T-helper 2 cell treated with Interferon-gamma antibody and Interleukin-4, amounts not matched to agents 100 ng/mL and 5 ng/mL, for 36 hours (primary cell): ENCODE measurements around the gene ARID1A. TPM values are rescaled to one million over a fixed set of nuclear protein-coding genes. Genes with fewer than 3 reads are reported as not detected.
"Not testable (repeated sequence)": the region's sequence is repeated elsewhere in the genome, so short reads cannot be mapped to it uniquely, and the experiment has no call there.

Source experiments
- intact Hi-C: fragments of 100-400 bp; cut with micrococcal nuclease; formaldehyde crosslinking; loops from one replicate; pipeline ENCODE4 v1.15.1; 2023
- total RNA-seq: library from RNA; stranded (reverse); gene quantifications from 2 replicates; pipeline ENCODE4 v1.2.3, GENCODE V29; 2022

Gene ARID1A
- total RNA-seq, 1 donor from 2014 or later: 138 TPM

DNA sequence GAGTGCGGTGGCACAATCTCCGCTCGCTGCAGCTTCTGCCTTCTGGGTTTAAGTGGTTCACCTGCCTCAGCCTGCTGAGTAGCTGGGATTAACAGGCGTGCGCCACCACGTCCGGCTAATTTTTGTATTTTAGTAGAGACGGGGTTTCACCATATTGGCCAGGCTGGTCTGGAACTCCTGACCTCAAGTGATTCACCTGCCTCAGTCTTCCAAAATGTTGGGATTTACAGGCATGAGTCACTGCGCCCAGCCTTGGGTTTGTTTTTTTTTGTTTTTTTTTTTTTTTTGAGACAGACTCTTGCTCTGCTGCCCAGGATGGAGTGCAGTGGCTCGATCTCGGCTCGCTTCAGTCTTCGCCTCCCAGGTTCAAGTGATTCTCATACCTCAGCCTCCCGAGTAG lies 30.1 kb downstream of the ARID1A start:
- intact Hi-C loops: not testable (repeated sequence)

DNA sequence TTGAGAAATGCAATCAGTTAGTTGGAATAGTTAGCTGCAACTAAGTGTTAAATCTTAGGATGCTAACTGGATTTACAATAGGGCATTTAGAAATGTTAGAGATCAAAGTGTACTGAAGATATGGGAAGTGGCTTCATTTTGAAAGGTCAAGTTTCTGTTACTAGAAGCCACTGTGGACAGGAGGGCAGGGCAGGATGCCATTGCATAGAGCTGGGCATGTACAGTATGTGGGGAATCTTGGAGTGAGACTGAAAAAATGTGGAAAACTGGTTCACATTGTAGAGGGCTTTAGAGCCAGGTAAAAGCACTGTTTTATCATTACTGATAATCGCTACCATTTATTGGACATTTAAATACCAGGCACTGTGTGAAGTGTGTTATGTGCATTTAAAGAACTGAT lies 31.0 kb downstream of the ARID1A start:
- intact Hi-C loops: no loop called here

DNA sequence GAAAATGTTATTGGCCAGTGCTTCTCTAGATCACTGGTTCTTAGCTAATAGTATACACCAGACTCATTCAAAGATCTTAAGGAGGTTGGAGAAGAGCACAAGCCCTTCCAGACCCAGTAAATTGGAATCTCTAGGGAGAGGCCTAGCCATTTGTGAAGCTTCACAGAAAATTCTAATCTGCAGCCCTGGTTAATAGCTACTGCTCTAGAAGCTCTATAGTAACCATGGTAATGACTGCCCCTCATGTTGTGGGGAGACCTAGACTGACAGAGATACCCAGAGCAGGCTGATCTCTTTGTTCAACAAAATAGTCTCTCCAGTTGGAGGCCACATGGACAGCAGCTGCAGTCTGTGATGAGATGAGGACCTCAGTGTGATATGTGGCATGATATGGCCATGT lies 31.7 kb downstream of the ARID1A start:
- intact Hi-C loops: no loop called here

DNA sequence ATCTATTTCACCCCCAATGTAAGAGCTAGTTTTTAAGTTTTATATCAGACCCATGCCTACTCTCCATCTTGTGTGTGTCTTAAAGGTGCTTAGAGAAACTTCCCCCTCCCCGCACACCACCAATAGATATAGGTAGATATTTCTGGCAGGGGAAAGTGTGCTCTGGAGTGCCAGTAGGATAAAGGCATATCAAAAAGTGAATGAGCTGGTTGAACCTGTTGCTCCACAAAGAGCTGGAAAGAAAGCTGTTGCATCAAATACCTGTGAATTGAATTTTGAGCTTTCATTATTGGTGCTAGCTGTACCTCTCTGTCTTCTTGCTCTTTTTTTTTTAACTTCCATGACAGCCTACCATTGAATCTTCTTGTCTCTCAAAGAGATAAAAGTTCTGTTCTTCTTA lies 32.8 kb downstream of the ARID1A start:
- intact Hi-C loops: no loop called here

DNA sequence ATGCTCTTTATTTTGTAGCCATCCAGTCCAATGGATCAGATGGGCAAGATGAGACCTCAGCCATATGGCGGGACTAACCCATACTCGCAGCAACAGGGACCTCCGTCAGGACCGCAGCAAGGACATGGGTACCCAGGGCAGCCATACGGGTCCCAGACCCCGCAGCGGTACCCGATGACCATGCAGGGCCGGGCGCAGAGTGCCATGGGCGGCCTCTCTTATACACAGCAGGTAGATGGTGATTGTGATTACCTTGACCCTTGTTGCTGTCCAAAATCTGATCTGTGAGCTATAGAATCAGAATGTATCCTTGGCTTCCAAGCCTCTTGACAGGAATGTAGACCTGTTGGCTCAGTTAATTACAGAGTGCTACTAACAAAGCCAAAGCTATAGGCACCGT lies 33.8 kb downstream of the ARID1A start:
- intact Hi-C loops: no loop called here

DNA sequence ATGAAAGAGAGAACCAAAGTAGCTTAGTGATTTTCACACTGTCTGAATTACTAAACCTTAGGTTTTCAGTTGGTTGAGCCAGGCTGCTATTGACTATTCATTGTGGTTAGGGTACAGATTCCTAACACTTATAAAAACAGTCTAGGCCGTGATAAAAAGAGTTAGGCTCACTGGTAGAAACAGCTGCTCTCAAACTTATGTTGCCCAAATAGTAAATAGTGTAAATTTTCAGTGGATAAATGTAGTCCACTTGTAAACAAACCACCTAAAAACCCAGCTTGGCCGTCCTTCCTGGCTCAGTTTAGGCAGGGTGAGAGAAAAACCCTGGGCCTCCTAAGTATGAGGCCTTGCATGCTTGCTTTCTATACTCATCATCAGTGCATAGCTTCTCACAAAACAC lies 34.9 kb downstream of the ARID1A start:
- intact Hi-C loops: no loop called here

DNA sequence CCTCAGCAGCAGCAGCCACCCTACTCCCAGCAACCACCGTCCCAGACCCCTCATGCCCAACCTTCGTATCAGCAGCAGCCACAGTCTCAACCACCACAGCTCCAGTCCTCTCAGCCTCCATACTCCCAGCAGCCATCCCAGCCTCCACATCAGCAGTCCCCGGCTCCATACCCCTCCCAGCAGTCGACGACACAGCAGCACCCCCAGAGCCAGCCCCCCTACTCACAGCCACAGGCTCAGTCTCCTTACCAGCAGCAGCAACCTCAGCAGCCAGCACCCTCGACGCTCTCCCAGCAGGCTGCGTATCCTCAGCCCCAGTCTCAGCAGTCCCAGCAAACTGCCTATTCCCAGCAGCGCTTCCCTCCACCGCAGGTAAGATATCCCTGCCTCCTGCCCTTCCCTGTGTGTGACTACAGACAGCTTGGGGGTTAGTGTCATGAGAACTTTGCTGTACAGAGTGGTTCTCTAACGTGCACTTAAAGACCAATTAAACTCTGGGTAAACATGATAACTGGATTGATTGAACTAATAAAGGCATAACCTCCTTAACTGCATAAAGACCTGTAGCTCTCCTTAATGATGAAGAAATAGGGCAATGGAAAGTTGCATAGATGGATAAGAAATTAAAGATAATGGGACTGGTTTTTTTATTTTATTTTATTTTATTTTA lies 35.6 kb downstream of the ARID1A start:
- intact Hi-C loops: no loop called here

DNA sequence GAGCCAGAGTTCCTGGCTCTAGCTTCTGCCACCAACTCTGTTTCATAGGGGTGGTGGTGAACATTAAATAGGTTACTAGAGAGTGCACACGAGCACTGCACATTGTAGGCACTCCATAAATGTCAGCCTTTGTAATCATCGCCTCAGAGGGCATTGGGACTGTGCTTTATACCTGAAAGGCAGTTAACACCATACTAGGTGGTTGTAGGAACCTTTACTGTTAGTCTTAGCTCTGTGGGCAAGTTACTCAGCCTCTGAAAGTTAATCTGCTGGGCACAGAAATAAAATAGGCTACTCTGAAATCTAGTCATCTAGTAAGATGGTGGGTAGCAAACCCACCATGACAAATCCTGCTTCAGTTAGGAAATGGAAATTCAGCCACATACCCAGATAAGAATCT lies 37.6 kb downstream of the ARID1A start:
- intact Hi-C loops: no loop called here

DNA sequence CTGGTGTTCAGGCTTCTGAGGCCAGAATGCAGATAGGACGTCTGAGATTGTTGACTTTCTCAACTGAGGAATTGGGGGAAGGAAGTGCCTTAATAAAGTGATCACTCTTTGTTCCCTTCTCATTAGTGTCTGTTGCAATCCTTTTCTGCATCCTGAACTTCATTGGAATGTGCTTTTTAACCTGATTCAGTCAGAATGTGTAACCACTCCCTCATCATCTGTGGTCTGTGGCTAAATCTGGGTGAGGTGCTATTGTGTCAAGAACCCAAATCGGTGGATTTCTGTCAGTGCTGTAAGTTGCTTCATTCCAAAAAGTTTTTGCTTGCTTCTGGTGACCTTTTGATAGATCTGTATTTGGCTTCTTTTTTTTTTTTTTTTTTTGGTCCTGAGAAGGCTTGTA lies 38.2 kb downstream of the ARID1A start:
- intact Hi-C loops: no loop called here

DNA sequence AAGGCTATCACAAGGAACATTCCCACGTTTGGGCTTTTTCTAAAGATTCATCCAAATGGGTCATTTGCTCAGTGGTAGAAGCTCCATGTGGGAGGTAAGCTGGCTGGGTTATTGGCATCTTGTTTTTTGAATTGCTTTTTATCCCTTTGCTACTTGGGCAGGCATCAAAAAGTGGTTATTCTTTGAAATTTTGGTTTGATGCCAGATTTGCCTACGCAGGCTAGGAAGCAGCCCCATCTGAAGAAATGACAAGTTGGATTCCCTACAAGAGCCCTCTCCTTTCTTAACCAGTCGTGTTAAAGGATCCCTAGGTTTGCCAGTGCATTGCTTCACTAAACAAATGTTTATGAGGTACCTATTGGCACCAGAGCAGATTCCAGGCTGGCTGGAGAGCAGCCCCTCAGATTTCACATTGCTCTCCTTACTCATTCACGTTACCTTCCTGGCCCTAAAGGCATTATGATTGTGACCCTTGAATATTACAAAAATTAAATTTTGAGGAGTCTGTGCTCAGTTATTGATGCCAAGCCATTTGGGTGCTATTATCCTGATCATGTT lies 38.8 kb downstream of the ARID1A start:
- intact Hi-C loops: no loop called here

DNA sequence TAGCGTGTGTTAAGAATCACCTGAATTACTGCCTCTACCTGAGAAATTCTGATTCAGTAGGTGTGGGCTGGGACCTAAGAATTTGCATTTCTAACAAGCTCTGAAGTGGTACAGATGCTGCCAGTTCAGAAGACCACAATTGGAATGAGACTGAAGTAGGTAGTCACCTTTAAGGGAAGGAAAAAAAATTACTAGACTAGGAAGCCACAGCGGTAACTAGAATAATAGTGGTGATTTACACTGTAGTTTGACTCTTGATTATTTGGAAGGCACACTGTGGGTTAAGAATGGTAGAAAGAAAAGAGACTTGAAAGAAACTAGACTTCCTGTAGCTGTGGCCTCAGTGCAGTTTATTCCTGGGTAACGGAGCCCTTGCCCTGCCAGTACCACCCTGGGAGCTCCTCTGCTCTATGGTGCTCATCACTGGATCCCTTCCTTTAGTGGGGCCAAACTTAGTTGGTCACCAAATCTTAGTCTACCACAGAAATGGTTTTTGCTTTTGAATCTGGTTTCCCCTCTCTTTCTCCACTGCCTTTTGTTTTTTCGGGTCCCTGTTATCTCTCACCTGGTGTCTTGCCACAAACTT lies 43.6 kb downstream of the ARID1A start:
- intact Hi-C loops: no loop called here

DNA sequence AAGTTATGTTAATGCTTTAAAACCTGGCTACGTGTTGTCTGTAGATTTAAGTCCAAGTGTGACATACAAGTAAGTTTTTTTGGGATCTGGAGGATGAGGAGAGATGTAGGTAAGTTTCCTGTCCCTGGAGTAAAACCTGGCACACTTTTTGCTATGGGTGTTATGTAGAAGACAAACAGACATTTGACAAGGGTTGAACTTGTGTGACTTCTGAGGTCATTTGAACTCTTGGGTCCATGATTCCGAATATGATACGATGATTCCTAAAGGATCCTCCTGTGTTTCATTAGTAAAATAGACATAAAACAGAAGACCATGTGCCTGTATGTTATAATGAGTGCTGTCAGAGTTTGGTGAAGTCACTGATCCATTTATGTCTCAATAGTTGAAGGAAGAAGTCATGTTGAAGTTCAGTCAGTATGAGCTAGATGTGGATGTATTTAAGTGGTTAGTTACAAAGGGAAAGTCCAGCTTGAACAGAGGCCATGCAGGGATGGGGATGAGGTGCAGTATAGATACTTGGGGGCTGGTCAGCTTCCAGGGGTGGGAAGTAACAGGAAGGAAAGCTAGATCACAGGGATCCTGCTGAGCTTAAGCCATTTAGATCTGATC lies 44.3 kb downstream of the ARID1A start:
- intact Hi-C loops: no loop called here

DNA sequence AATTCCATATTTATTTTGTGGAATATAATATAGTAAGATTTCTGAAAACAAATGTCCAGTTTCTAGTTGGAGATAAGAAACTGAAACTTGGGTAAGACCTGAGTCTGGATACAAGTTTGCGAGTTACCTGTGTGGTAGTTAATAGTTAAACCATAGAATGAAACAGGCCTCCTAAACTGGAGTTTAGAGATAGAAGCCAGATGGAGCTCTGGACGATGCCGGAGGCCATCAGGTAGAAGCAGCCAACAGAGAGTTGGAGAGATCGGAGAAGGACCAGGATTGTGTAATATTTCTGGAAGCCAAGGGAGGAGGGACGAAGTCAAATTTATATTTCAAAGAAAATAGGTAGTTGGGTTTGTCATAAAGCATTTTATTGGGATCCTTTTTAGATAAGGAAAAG lies 45.1 kb downstream of the ARID1A start:
- intact Hi-C loops: no loop called here

DNA sequence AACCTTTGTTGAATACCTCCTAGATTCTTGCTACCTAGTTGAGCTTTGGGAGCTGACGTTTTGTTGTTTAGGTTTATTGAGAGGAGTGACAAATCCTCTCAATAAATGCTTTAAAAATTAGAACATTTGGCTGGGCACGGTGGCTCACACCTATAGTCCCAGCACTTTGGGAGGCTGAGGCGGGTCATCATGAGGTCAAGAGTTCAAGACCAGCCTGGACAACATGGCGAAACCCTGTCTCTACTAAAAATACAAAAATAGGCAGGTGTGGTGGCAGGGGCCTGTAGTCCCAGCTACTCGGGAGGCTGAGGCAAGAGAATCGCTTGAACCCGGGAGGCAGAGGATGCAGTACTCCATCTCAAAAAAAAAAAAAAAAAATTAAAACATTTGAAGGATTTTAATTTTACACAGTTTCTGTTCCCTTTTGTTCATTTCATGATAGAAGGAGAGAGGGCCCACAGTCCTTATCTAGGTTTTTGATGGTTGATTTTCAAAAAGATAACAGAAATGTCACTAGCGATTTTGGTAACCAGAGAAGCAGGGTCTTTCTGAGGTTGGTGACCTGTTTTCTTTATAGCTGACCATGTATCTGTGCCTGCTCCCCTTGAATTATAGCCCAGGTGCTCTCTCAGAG lies 47.7 kb downstream of the ARID1A start:
- intact Hi-C loops: loop anchor here (1.0 to 2.0 kb wide), 6 partner anchors 21 to 243 kb away; no protein-coding TSS in a partner anchor

DNA sequence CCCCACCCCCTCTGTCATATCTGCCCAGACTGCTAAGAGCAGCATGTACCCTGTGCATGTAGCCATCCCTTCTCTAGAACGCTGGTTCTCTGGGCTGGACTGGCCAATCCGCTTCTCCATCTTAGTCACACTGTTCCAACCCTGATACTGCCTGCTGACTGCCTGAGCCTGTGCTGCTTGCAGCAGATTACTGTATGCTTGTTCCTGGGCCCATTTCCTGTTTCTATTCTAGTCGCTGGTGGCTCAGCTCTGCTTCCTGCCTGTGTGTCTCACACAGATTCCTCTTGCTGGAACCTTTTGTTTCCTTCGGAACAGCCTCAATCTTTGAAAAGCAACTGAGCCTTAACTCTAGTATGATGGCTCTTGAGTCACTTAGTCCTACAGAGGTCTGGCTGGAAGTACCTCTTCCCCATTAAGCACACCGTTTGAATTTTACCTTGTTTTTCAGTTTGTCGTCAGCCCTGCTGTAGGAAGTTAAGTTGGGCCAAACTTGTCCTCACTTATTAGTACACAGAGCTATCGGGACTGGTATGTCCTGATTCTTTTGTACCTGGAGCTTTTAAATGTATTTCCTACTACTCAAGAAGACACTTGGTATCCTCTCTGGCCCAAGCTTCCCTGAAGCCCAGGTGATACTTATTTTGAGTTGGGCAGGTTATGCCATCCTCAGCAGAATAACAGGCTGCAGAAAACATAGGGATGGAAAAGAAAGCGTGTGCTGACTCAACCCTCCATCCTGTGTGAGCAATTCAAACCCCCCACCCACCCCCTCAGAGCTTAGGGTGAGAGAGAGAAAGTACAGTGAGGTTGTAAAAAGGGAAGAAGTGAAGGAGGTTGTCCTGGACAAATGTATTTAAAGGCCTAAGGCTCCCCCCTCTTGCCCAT lies 48.5 kb downstream of the ARID1A start:
- intact Hi-C loops: loop anchor here (1.0 to 2.0 kb wide), 6 partner anchors 22 to 244 kb away; no protein-coding TSS in a partner anchor

DNA sequence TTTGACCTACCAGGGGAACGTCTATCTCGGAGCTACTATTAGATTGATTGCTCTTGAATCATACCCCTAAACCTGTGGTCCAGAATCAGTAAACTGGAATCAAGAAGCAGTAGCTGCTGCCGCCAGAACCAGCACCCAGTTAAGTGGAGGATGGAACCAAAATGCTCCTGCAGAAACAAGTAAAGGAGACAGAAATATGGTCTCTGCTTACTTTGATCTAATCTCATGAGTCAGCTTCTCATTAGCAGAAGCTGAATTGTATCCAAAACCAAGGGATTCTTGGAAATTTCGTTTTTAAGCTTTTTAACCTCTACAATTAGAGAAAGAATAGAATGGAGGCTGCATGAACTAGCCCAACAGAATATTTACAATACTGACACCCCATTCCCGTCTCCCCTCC lies 49.4 kb downstream of the ARID1A start:
- intact Hi-C loops: loop anchor here (2.0 kb wide), 2 partner anchors 22 to 244 kb away; no protein-coding TSS in a partner anchor

DNA sequence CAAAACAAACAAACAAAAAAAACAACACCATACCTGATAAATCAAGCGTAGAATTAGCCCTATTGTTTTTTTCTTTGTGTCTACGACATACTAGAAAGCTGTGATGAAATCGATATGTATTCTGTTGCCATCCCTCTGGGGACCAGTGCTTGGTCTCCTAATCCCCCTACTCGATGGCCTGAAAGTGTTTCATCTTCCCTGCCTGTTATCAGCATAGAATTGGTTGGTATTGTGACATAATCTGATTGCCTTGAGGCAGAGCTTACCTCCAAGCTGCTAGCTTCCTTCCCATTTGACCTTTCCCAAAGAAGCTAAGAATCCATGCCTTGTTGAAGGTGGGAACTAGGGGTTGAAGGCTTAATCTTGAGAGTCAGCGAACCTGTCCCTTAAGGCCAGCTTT lies 51.2 kb downstream of the ARID1A start:
- intact Hi-C loops: no loop called here

DNA sequence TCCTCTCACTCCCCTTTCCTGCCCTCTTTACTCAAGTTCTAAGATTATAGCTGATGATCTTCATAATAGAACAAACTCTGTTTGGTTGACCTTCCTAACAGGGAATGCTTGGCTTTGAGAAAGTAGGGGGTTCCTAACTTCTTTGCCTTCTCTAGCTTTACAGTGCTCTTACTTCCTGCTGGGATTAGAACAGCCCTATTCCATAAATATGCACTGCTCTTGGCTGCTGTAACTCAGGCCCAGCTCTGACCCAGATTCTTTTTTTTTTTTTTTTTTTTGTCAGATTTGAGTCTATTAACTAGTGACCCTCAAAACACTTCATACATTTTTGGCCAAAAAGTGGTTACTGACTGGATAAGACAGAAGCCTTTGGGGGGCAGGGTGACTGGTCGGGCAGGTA lies 52.5 kb downstream of the ARID1A start:
- intact Hi-C loops: no loop called here

DNA sequence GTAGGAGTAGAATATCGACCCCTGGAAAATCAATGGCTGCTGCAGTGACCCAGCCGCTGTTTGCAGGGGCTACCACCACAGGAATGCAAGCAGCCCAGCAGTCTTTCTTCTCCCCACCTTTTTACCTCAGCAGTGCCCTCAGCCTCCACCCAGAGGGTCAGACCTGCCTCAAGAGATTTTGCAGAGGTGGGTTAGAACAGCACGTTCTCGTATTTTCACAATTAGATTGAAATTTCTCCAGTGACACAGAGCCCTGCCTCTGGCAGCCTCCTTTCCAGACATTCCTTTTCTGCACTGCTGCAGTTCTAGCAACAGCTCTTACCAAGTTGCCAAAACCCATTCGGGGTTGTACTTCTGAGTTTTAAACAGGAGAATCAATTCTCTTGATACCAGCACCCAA lies 53.6 kb downstream of the ARID1A start:
- intact Hi-C loops: no loop called here

DNA sequence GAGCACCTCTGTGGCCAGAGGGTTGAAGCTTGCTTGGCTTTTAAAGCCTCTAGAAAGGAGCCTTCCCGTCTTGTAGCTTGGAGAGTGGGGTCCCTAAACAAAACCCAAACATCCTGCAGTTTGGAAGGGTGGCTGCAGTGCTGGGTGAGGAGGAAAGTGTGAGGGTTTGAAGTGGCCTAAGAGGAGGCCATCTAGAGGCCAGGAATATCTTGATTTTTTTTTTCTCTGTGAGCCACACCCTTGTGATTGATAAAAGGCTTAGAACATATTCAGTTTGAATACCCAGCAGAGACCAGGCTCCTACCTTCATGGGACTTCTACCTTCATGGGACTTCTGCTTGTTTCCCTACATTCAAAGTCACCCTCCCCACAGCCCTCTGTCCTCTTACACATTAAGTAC lies 54.6 kb downstream of the ARID1A start:
- intact Hi-C loops: no loop called here

DNA sequence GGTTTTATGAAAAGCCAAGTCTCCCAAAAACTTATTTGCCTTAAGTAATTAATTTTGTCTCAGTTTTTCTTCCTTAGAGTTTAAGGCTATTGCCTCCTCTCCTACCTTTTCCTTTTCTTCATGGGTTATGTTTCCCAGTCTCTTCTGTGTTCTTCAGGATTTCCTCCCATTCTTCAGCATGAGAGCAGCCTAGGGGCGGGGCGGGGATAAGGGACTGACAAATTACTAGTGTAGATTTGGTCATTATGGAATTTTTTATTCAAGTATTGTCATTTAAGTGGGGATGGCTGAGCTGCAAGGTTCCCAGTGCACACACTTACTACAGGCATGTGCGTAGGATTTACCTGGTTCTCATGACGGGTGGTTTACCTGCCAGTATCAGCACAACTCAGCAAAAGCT lies 56.7 kb downstream of the ARID1A start:
- intact Hi-C loops: no loop called here
